Activated T-cell treated with anti-CD3 and anti-CD28 coated beads, Interleukin-2, amount 50 U/mL, for 48 hours (primary cell): ENCODE measurements around the gene PEX14.
A peak's percentile ranks its signal among the peaks of the same experiment; 100 is the strongest.
"Not testable (repeated sequence)": the region's sequence is repeated elsewhere in the genome, so short reads cannot be mapped to it uniquely, and the experiment has no call there.

Experiments
- DNase-seq, 2 experiments: peaks; one replicate each; pipeline ENCODE4 v3.0.0-alpha.2; 2020

The PEX14 gene

GRCh38 chr1:10474613-10475507, at the start of gene PEX14:
TSS of gene PEX14 (plus strand) at chr1:10474950. CDS start at chr1:10474967, 17 bp downstream.
- DNase-seq: peak; percentile 92 to 93

DNA sequence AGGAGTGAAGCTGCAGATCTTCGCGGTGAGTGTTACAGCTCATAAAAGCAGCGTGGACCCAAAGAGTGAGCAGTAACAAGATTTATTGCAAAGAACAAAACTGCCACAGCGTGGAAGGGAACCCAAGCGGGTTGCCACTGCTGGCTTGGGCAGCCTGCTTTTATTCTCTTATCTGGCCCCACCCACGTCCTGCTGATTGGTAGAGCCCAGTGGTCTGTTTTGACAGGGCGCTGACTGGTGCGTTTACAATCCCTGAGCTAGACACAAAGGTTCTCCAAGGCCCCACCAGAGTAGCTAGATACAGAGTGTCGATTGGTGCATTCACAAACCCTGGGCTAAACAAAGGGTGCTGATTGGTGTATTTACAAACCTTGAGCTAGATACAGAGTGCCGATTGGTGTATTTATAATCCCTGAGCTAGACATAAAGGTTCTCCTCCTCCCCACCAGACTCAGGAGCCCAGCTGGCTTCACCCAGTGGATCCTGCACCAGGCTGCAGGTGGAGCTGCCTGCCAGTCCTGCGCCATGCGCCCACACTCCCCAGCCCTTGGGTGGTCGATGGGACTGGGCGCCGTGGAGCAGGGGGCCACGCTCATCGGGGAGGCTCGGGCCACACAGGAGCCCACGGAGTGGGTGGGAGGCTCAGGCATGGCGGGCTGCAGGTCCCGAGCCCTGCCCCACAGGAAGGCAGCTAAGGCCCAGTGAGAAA, 48.8 kb upstream of the PEX14 start:
- not testable (repeated sequence) for DNase-seq

GRCh38 chr1:10426535-10426848, 48.3 kb upstream of the PEX14 start:
- not testable (repeated sequence) for DNase-seq

DNA sequence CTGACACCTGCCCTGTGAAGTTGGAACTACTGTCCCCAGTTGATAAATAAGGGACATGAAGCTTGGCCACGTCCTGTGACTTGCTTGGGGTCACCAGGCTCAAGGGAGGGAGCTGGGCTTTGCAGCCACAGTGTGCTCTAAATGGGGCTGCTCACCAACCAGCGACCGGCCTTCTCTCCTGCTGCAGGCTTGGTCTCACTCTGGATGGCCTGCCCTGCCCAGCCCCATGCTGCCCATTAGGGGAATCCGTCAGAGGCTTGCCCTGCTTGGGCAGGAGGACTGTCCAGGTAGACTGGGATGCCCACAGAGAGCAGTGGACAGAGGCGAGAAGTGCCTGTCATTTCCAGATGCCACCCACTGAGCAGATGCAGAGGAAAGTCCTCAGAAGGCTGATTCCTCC, 45.8 kb upstream of the PEX14 start:
- DNase-seq: no peak

DNA sequence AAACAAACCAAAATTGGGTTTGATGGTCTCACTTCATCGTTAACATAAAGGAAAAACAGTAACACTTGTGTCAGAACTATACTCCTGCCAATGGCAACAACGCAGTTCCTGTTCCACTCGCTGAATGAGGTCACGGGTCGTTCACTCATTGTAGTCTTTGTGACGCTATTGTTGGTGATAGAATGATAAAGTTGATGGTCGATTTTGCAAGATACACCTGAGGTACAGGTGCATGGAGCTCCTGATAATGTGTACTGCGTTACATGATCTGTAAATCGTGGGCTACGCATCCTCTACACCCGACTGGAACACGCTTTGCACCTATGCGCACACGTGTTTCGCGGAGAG, 44.9 kb upstream of the PEX14 start:
- DNase-seq: no peak

- DNase-seq: peak; percentile 95 to 96
Observed at GRCh38 chr1:10430216-10431069, 44.3 kb upstream of the PEX14 start, which contains the start of gene CENPS. TSS of gene CENPS (plus strand) at chr1:10430433. CDS start at chr1:10430518, 85 bp downstream.

DNA sequence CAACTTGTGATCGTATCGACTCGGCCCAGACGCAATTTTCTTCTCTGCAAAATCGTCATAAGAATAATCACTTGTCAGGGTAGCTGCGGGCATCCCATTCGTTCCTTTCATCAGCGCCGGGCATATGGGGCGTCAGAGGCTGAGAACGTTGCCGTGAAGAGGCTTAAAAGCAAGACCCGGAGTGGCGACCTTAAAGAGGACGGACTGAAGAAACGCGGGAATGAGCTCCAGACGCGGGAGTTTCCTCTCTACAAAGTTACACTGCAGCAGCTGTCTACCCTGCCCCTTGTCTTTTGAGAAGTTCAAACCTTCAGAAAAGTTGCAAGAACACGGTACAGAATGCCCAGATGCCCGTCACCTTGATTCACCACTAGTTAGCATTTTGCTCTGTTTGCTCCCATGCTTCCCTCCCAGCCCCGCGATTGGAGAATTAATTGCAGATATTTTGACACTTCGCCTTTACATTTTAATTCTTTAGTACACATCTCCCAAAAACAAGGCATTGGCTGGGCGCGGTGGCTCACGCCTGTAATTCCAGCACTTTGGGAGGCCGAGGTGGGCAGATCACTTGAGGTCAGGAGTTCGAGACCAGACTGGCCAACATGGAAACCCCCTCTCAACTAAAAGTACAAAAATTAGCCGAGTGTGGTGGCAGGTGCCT, 43.5 kb upstream of the PEX14 start:
- no peak for DNase-seq

GRCh38 chr1:10432910-10433700, 41.6 kb upstream of the PEX14 start:
- DNase-seq: no peak

DNA sequence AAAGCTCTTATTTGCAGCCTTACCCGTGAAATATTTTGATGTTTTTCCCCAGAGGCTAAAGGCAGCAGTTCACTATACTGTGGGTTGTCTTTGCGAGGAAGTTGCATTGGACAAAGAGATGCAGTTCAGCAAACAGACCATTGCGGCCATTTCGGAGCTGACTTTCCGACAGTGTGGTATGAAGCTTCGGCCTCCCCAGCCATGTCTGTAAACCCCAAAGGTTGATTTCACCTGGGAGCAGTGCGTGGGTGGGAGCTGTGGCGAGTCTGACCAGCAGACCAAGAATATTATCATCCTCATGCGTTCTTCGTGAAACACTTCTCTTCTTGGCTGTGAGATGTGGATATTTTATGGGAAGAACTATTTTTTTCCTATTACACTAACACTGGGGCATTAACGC, 41.0 kb upstream of the PEX14 start:
- no peak for DNase-seq

DNA sequence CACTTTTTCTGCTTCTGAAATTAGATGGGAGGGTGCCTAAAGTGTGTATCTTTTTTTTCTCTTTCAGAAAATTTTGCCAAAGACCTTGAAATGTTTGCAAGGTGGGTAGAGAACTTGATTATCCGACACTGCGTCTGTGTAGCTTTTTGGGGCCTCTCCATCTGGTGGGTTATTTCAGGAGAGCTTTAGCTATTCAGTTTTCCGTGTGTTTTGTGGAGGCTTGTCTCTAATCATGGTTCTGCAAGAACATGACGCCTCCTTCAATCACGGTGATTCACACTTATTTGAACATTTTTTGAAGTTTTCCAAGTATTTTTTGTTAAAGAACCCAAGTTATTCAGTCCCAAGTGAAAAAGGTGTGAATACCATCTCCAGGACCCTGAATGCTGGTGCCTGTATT, 40.2 kb upstream of the PEX14 start:
- no peak for DNase-seq

GRCh38 chr1:10437052-10437451, 37.7 kb upstream of the PEX14 start:
- DNase-seq: no peak

GRCh38 chr1:10438677-10439163, 36.0 kb upstream of the PEX14 start:
- no peak for DNase-seq

DNA sequence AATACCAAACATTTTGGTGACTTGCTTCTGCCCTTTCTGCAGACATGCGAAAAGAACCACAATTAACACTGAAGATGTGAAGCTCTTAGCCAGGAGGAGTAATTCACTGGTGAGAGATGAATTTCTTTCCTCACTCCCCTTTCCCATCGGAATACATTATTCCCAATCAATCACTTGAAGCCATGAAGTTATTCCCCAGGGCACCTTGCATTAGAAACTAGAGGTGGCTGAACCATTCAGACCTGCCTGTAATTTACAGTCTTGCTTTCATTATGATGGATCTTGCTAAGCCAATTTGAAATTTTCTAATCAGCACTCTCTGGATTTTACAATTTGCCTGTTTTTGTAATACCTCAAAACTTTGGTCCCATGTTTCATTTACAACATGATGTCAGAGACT, 34.4 kb upstream of the PEX14 start:
- DNase-seq: no peak

- DNase-seq: no peak
Observed at GRCh38 chr1:10440794-10441193, 34.0 kb upstream of the PEX14 start.

DNA sequence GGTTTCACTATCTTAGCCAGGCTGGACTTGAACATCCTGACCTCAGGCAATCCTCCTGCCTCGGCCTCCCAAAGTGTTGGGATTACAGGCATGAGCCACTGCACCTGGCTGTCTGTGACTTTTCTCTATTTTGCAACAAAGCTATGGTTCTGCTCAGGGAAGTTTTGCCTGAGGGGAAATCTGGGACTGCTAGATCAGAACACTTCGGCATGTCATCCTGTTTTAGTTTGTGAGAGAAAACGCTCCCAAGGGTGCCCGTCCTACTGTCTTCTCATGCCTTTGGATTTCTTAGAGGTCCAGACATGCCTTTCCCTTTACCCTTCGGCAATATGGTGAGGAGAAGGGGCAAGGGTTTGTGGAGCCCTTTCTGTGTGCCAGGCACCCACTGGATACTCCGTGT, 30.5 kb upstream of the PEX14 start:
- DNase-seq: no peak

DNA sequence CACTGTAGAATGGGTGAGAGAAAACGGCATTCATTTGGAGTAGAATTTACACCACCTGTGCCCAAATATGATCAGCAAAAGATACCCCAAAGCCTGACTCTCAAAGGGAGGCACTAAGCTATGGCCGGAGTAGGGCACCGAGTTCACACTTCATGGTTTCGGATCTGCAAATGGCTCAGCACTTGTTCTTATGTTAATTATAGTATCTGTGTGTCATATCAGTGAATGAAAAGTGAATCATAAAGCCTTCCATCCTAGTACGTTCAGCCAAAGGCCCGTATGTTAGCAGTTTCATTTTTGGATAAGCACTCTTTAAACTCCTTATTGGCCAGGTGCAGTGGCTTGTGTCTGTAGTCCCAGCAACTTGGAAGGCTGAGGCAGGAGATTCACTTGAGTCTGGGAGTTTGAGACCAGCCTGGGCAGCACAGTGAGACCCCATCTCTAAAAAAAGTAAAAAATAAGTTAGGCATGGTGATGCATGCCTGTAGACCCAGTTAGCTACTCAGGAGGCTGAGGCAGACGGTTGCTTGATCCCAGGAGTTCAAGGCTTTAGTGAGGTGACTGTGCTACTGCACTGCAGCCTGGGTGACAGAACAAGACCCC, 29.9 kb upstream of the PEX14 start:
- no peak for DNase-seq

- DNase-seq: no peak
Observed at GRCh38 chr1:10446790-10447422, 27.8 kb upstream of the PEX14 start.

GRCh38 chr1:10449751-10450150, 25.0 kb upstream of the PEX14 start, which contains the start of gene CORT:
TSS of gene CORT (plus strand) at chr1:10450031. CDS start at chr1:10450224, 193 bp downstream.
- no peak for DNase-seq

GRCh38 chr1:10450156-10450814, 24.5 kb upstream of the PEX14 start:
- DNase-seq: no peak

- DNase-seq: no peak
Observed at GRCh38 chr1:10450836-10451235, 23.9 kb upstream of the PEX14 start.
